GM12878 (cell line): ENCODE data around the gene GATA3. TPM values are rescaled to one million over a fixed set of nuclear protein-coding genes. Genes with fewer than 3 reads are reported as not detected.

Experiments used
- ATAC-seq: fragments of 200-7000 bp; cut with Tn5 transposase; 3 replicates; pipeline ENCODE4 v1.9.1; 2020; ENCODE audit warnings: mild to moderate bottlenecking, moderate library complexity
- BruUV-seq: library from RNA; stranded (reverse); fragments of 400-500 nt; replicated peaks from 2 replicates; lab custom pipeline; 2021; lab: Mats Ljungman, UMichigan
- CTCF ChIA-PET: fragments of 300-600 bp; sonication (Branson Sonifier 250); formaldehyde crosslinking; extraction: SDS; loops from one replicate; lab custom pipeline; 2021; ENCODE audit warnings: inconsistent platforms; lab: Yijun Ruan, JAX
- POLR2A ChIA-PET: fragments of 350-600 bp; formaldehyde crosslinking; extraction: SDS; loops from one replicate; lab custom pipeline; 2021; ENCODE audit warnings: inconsistent platforms; lab: Charles Lee
- RAD21 ChIA-PET: fragments of 300-600 bp; sonication (Branson Sonifier 250); formaldehyde crosslinking; loops from one replicate; lab custom pipeline; 2023; ENCODE audit warnings: antibody characterized with exemption; ENCODE audit not compliant: unreplicated experiment; lab: Charles Lee
- SMC1A ChIA-PET: fragments of 300-600 bp; sonication (Branson Sonifier 250); formaldehyde crosslinking; loops from one replicate; lab custom pipeline; 2023; ENCODE audit not compliant: unreplicated experiment, uncharacterized antibody; lab: Charles Lee
- DNase-seq: peaks from one replicate; pipeline ENCODE4 v3.0.0-alpha.2; 2011; ENCODE audit warnings: low read depth, low spot score
- FAIRE-seq: peaks from 3 replicates; lab custom pipeline; 2011; peaks lifted over from hg19 to GRCh38; lab: Jason Lieb, UNC
- H2AFZ ChIP-seq: 2 replicates; pipeline ENCODE4 v1.6.0; 2011; ENCODE audit warnings: low read depth, low read length, control low read depth; ENCODE audit not compliant: control insufficient read depth
- H3K27ac ChIP-seq: 2 replicates; pipeline ENCODE4 v1.5.1; 2011; ENCODE audit warnings: control low read depth; ENCODE audit not compliant: control insufficient read depth, insufficient read depth
- H3K27me3 ChIP-seq, 2 experiments: replicated peaks in 1 of 2; 2 replicates each; pipeline versions ENCODE4 v1.6.0 to v1.6.1; 2011; ENCODE audit warnings: low read length in 1 of 2; ENCODE audit not compliant: control insufficient read depth in 2 of 2, insufficient read depth in 2 of 2
- H3K36me3 ChIP-seq, 2 experiments: 2 replicates each; pipeline ENCODE4 v1.5.1; 2011; ENCODE audit warnings: low read length in 1 of 2; ENCODE audit not compliant: control insufficient read depth in 2 of 2, insufficient read depth in 2 of 2
- H3K4me1 ChIP-seq: 2 replicates; pipeline ENCODE4 v1.6.1; 2011; ENCODE audit warnings: mild to moderate bottlenecking, low read length, moderate library complexity, mixed read lengths; ENCODE audit not compliant: control insufficient read depth, insufficient read depth
- H3K4me2 ChIP-seq: 2 replicates; pipeline ENCODE4 v1.6.0; 2011; ENCODE audit warnings: control low read depth; ENCODE audit not compliant: control insufficient read depth, insufficient read depth
- H3K4me3 ChIP-seq: fragments of 200-600 bp; sonication (generic); 2 replicates; pipeline ENCODE4 v1.5.1; 2016
- H3K79me2 ChIP-seq: 2 replicates; pipeline ENCODE4 v1.6.0; 2011; ENCODE audit warnings: low read length; ENCODE audit not compliant: control insufficient read depth, insufficient read depth
- H3K9ac ChIP-seq: 2 replicates; pipeline ENCODE4 v1.8.0; 2011; ENCODE audit warnings: low read length, control low read depth, mixed read lengths; ENCODE audit not compliant: control insufficient read depth, insufficient read depth
- H3K9me3 ChIP-seq: replicated peaks from 3 replicates; pipeline ENCODE4 v1.5.1; 2011; ENCODE audit warnings: mild to moderate bottlenecking, low read length; ENCODE audit not compliant: control insufficient read depth, insufficient read depth
- H4K20me1 ChIP-seq: 2 replicates; pipeline ENCODE4 v1.6.0; 2011; ENCODE audit not compliant: control insufficient read depth, insufficient read depth
- BHLHE40 ChIP-seq, 2 experiments: fragments of 450-650 bp in 1 of 2; IDR thresholded peaks; 2 replicates each; pipeline ENCODE4 v1.6.1; 2011 to 2017; ENCODE audit warnings: low read depth in 2 of 2, borderline replicate concordance in 1 of 2, improper control_type of control experiment in 1 of 2, low read length in 1 of 2, mild to moderate bottlenecking in 1 of 2
- CBX3 ChIP-seq: fragments of 200-600 bp; sonication (generic); IDR thresholded peaks from 2 replicates; pipeline ENCODE4 v1.6.1; 2016; ENCODE audit warnings: low read depth, borderline replicate concordance
- CBX5 ChIP-seq: sonication (generic); IDR thresholded peaks from 2 replicates; pipeline ENCODE4 v1.6.1; 2016; ENCODE audit warnings: low read depth, moderate library complexity, mild to moderate bottlenecking, inconsistent platforms
- CHD2 ChIP-seq: IDR thresholded peaks from 2 replicates; pipeline ENCODE4 v1.6.1; 2011; ENCODE audit warnings: low read depth, low read length, improper control_type of control experiment, borderline replicate concordance
- CHD4 ChIP-seq: fragments of 200-600 bp; sonication (generic); IDR thresholded peaks from 2 replicates; pipeline ENCODE4 v1.6.1; 2016; ENCODE audit warnings: mild to moderate bottlenecking
- CREB1 ChIP-seq: IDR thresholded peaks from 2 replicates; pipeline ENCODE4 v1.6.1; 2012; ENCODE audit warnings: low read depth, mild to moderate bottlenecking, inconsistent platforms
- EGR1 ChIP-seq, 2 experiments: IDR thresholded peaks; 1 replicate in 1 of 2; 2 replicates in 1 of 2; pipeline ENCODE4 v1.6.1; 2011 to 2012; ENCODE audit warnings: low read depth in 2 of 2, low read length in 2 of 2, borderline replicate concordance in 1 of 2, mild to moderate bottlenecking in 1 of 2, moderate library complexity in 1 of 2
- HDAC6 ChIP-seq: fragments of 200-600 bp; sonication (generic); IDR thresholded peaks from one replicate; pipeline ENCODE4 v1.8.0; 2017; ENCODE audit warnings: antibody characterized with exemption; ENCODE audit not compliant: unreplicated experiment
- KAT2A ChIP-seq: conservative IDR thresholded peaks from 2 replicates; pipeline ENCODE4 v1.6.1; 2011; ENCODE audit warnings: low read depth, low read length; ENCODE audit not compliant: control insufficient read depth
- LARP7 ChIP-seq: fragments of 450-650 bp; IDR thresholded peaks from 2 replicates; pipeline ENCODE4 v1.6.1; 2017; ENCODE audit warnings: mild to moderate bottlenecking
- SRF ChIP-seq, 2 experiments: IDR thresholded peaks; 2 replicates each; pipeline ENCODE4 v1.6.1; 2011; ENCODE audit warnings: low read depth in 2 of 2, low read length in 2 of 2, mild to moderate bottlenecking in 1 of 2, moderate library complexity in 1 of 2
- TCF3 ChIP-seq: IDR thresholded peaks from 2 replicates; pipeline ENCODE4 v1.6.1; 2012; ENCODE audit warnings: low read depth, mild to moderate bottlenecking, low read length, borderline replicate concordance; ENCODE audit not compliant: insufficient read depth
- ZBED1 ChIP-seq: IDR thresholded peaks from 2 replicates; pipeline ENCODE4 v1.6.1; 2016; ENCODE audit warnings: borderline replicate concordance
- ZNF274 ChIP-seq: IDR thresholded peaks from one replicate; pipeline ENCODE4 v1.8.0; 2011; ENCODE audit not compliant: insufficient read length, insufficient read depth
- WGBS: methylation state at CpG from one replicate; pipeline ENCODE4 v1.1.6; 2016; ENCODE audit warnings: low lambda C conversion rate; ENCODE audit not compliant: insufficient replicate concordance, insufficient coverage; ENCODE audit errors: missing lambda C conversion rate; 5-methylcytosine and 5-hydroxymethylcytosine counted together
- in situ Hi-C: fragments of 300-500 bp; cut with MboI; formaldehyde crosslinking; loops from 9 replicates; pipeline ENCODE4 v1.14.3; 2018; ENCODE audit warnings: mixed read lengths
- intact Hi-C: fragments of 100-400 bp; cut with micrococcal nuclease; formaldehyde crosslinking; loops from one replicate; pipeline ENCODE4 v1.14.2; 2022; ENCODE audit not compliant: unreplicated experiment
- polyA plus RNA-seq, 11 experiments: library from polyadenylated mRNA; depleted of rRNA in 4 of 11; unstranded in 6 of 11; stranded (reverse) in 5 of 11; fragments of >200 nt; fragmentation: Nextera tagmentation in 4 of 11; fragmentation: Illumina TruSeq in 1 of 11; extraction: Ambion mirVana in 4 of 11; extraction: Trizol in 1 of 11; gene quantifications; 1 replicate in 1 of 11; 2 replicates in 10 of 11; pipeline versions ENCODE4 v1.2.1 to v1.2.3, GENCODE V29; 2011 to 2016; ENCODE audit warnings: inconsistent platforms in 2 of 11, missing spikeins in 2 of 11, low read depth in 1 of 11
- total RNA-seq, 4 experiments: library from RNA; depleted of rRNA in 3 of 4; stranded (reverse); fragments of >200 nt in 3 of 4; fragmentation: Illumina TruSeq in 1 of 4; extraction: Trizol in 1 of 4; gene quantifications; 2 replicates each; pipeline versions ENCODE4 v1.2.1 to v1.2.3, GENCODE V29; 2013 to 2021
- TF ChIP-seq, protein P1 (sequence below), 3 experiments: IDR thresholded peaks in 2 of 3; conservative IDR thresholded peaks in 1 of 3; 2 replicates each; pipeline ENCODE4 v1.5.1; 2011; ENCODE audit warnings: low read depth in 3 of 3, low read length in 3 of 3, mild to moderate bottlenecking in 3 of 3, control low read depth in 2 of 3, moderate library complexity in 2 of 3, inconsistent platforms in 1 of 3, mixed read lengths in 1 of 3; ENCODE audit not compliant: control insufficient read depth in 2 of 3, insufficient read depth in 1 of 3; ENCODE audit errors: extremely low read depth in 1 of 3
- TF ChIP-seq, protein P2 (sequence below): IDR thresholded peaks from 2 replicates; pipeline ENCODE4 v1.6.1; 2011; ENCODE audit warnings: low read depth, mild to moderate bottlenecking, low read length, moderate library complexity, borderline replicate concordance; ENCODE audit errors: extremely low read depth
- TF ChIP-seq, protein P3 (sequence below): IDR thresholded peaks from 2 replicates; pipeline ENCODE4 v1.6.1; 2012; ENCODE audit warnings: low read depth, low read length, improper control_type of control experiment
- TF ChIP-seq, protein P4 (sequence below): fragments of 450-650 bp; IDR thresholded peaks from 2 replicates; pipeline ENCODE4 v1.6.1; 2016; ENCODE audit warnings: mild to moderate bottlenecking

Gene GATA3
- total and polyA plus RNA-seq, 10 of the 15 experiments (the other 5 are each of a cell fraction or from before 2014, with no cell fraction given) = 0.08 to 0.80 (median 0.29) TPM

DNA sequence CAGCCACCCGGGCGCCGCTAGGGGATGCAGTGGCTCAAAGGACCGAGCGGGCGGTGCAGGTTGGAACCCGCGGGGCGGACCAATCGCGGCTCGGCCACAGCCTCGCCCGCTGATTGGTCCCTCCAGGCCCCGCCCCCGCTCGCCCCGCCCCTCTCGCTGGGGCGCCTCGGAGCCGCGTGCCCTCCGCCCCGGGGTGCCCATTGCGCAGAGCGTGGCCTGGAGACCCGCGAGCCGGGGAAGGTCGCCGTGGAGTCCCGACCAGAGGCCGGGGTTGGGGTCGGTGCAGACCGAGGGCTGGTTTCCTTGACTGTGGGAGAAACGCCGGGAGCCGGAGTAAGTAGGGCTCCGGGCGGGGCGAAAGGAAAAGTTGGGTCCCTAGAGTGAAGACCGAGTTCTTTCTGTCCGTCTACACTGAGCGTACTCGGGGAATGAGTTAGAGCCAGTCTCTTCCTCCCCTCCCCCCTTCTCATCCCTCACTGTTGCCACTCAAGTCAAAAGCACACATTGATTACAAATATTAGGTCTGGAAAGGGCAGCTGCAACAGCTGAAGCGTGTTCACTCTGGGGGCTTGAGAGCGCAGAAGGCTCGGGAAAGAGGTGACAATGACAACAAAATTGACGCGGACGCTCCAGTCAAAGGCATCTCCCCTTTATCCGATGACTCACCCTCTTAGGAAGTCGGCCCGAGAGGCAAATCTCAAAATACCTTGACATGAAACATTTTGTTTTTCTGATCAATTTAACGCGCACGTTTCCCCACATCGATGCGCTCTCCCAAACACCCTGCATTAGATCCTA lies 843 bp upstream of the GATA3 start:
- in situ Hi-C loops = no loop called here
- H3K36me3 ChIP-seq = no peaks in the 10 kb centered on the region
- H3K27me3 ChIP-seq = peaks cover 10 to 11% of the 10 kb centered on the region in 2 experiments
- no peaks in the 10 kb centered on the region for H3K79me2 ChIP-seq
- no TSS peak for BruUV-seq
- FAIRE-seq (no peak), ATAC-seq (peak; percentile 84), DNase-seq (no peak)
- no peaks in the 10 kb centered on the region for H4K20me1 ChIP-seq
- H3K27ac ChIP-seq = no peak overlapping the region
- RAD21 ChIA-PET = no interaction called here
- POLR2A ChIA-PET = interaction anchor here (1.0 kb wide), 1 partner anchor 13 kb away, joined by 4 read pairs; no protein-coding TSS in a partner anchor
- H3K4me2 ChIP-seq = peak overlapping the region; percentile 86
- H3K9ac ChIP-seq = no peak overlapping the region
- 23% methylated on average over 38 of the region's 60 CpGs for WGBS
- peaks cover 10% of the 10 kb centered on the region; the same call in 1 of the 2 replicates for H3K4me1 ChIP-seq
- CTCF ChIA-PET = interaction anchor here (1.2 kb wide), 1 partner anchor 306 kb away, joined by 3 read pairs; no protein-coding TSS in a partner anchor
- peak overlapping the region; percentile 54 for H3K4me3 ChIP-seq
- H2AFZ ChIP-seq = peak overlapping the region; percentile 54
- no peaks in the 10 kb centered on the region for H3K9me3 ChIP-seq
- SMC1A ChIA-PET = no interaction called here
- intact Hi-C loops = loop anchor here (5.0 to 10.0 kb wide), 4 partner anchors 181 to 1251 kb away; no protein-coding TSS in a partner anchor
- TF ChIP-seq, protein P1, sequence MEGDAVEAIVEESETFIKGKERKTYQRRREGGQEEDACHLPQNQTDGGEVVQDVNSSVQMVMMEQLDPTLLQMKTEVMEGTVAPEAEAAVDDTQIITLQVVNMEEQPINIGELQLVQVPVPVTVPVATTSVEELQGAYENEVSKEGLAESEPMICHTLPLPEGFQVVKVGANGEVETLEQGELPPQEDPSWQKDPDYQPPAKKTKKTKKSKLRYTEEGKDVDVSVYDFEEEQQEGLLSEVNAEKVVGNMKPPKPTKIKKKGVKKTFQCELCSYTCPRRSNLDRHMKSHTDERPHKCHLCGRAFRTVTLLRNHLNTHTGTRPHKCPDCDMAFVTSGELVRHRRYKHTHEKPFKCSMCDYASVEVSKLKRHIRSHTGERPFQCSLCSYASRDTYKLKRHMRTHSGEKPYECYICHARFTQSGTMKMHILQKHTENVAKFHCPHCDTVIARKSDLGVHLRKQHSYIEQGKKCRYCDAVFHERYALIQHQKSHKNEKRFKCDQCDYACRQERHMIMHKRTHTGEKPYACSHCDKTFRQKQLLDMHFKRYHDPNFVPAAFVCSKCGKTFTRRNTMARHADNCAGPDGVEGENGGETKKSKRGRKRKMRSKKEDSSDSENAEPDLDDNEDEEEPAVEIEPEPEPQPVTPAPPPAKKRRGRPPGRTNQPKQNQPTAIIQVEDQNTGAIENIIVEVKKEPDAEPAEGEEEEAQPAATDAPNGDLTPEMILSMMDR (IDR thresholded peaks at IDR 0.05 in 2 of 3, conservative IDR thresholded peaks at IDR 0.05 in 1 of 3; ENCODE audit: control insufficient read depth in 2 of 3, extremely low read depth in 1 of 3, insufficient read depth in 1 of 3, low read depth in 3 of 3, low read length in 3 of 3) = peak; percentile 84 to 98 (median 96); a peak in 5 of 6 replicates
- TF ChIP-seq ZNF274 = no peak
- TF ChIP-seq, protein P2, sequence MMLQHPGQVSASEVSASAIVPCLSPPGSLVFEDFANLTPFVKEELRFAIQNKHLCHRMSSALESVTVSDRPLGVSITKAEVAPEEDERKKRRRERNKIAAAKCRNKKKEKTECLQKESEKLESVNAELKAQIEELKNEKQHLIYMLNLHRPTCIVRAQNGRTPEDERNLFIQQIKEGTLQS = no peak
- no peak for TF ChIP-seq LARP7
- no peak for TF ChIP-seq KAT2A
- TF ChIP-seq, protein P3, sequence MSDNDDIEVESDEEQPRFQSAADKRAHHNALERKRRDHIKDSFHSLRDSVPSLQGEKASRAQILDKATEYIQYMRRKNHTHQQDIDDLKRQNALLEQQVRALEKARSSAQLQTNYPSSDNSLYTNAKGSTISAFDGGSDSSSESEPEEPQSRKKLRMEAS = peak; percentile 51; the same call in 1 of the 2 replicates
- TF ChIP-seq SRF (IDR thresholded peaks at IDR 0.05; ENCODE audit: low read depth in 2 of 2, low read length in 2 of 2) = no peak
- TF ChIP-seq CREB1 = 0 out of 2 replicates have a peak, but pooled peaks have one; percentile 11
- TF ChIP-seq CHD4 = no peak
- peak in 1 of 2 experiments; percentile 38; a peak in 1 of 4 replicates for TF ChIP-seq BHLHE40 (IDR thresholded peaks at IDR 0.05; ENCODE audit: borderline replicate concordance in 1 of 2, low read depth in 2 of 2, low read length in 1 of 2)
- TF ChIP-seq CBX3 = no peak
- peak; percentile 79 for TF ChIP-seq HDAC6
- TF ChIP-seq CBX5 = peak; percentile 31; the same call in 1 of the 2 replicates
- no peak for TF ChIP-seq TCF3
- TF ChIP-seq EGR1 (IDR thresholded peaks at IDR 0.05; ENCODE audit: borderline replicate concordance in 1 of 2, low read depth in 2 of 2, low read length in 2 of 2) = 0 out of 3 replicates have a peak, but pooled peaks of 1 of the 2 experiments have one; percentile 22
- no peak for TF ChIP-seq ZBED1
- 0 out of 2 replicates have a peak, but pooled peaks have one; percentile 19 for TF ChIP-seq CHD2
- TF ChIP-seq, protein P4, sequence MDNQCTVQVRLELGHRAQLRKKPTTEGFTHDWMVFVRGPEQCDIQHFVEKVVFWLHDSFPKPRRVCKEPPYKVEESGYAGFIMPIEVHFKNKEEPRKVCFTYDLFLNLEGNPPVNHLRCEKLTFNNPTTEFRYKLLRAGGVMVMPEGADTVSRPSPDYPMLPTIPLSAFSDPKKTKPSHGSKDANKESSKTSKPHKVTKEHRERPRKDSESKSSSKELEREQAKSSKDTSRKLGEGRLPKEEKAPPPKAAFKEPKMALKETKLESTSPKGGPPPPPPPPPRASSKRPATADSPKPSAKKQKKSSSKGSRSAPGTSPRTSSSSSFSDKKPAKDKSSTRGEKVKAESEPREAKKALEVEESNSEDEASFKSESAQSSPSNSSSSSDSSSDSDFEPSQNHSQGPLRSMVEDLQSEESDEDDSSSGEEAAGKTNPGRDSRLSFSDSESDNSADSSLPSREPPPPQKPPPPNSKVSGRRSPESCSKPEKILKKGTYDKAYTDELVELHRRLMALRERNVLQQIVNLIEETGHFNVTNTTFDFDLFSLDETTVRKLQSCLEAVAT = no peak
